DND-41 (cell line): ENCODE results near the gene CCDC77.

Experiments
- CTCF ChIP-seq: IDR thresholded peaks from 2 replicates; pipeline ENCODE4 v1.5.1; 2012; ENCODE audit warnings: borderline replicate concordance, low read length, moderate library complexity, mild to moderate bottlenecking; ENCODE audit not compliant: poor library complexity, severe bottlenecking; ENCODE audit errors: extremely low read depth
- EZH2 ChIP-seq: IDR thresholded peaks from 3 replicates; pipeline ENCODE4 v1.6.1; 2012; ENCODE audit warnings: borderline replicate concordance, low read depth, mild to moderate bottlenecking, moderate library complexity, low read length, inconsistent platforms; ENCODE audit not compliant: severe bottlenecking

GRCh38 chr12:455821-456220, 54.4 kb downstream of the CCDC77 start:
- no peak for TF ChIP-seq EZH2
- no peak for TF ChIP-seq CTCF
